Measurements from ENCODE around the gene C19orf53. TPM values are rescaled to one million over a fixed set of nuclear protein-coding genes. Genes with fewer than 3 reads are reported as not detected.

C19orf53 gene
- total RNA-seq, 1 donor from 2014 or later: 71.2 TPM

DNA sequence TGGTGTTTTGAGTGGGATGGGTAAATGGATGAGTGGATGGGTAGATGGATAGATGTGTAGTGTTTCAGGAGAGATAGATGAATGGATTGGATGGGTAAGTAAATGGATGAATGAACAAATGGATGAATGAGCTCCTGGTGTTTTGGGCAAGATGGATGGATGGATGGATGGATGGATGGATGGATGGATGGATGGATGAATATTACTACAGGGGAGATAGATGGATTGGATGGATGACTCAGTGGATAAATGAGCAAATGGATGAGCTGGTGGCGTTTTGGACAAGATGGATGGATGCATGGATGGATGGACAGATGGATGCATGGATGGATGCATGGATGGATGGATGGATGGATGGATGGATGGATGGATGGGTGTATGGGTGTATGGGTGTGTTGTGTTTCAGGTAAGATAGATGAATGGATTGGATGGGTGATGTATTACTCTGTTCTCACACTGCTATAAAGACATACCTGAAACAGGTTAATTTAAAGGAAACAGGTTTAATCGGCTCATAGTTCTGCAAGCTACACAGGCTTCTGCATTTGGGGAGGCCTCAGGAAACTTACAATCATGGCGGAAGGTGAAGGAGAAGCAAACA, 33.3 kb downstream of the C19orf53 start:
- H3K27ac Mint-ChIP-seq (ENCODE audit: unreplicated experiment): no peak overlapping the region
- H3K27me3 Mint-ChIP-seq (ENCODE audit: low read depth): no peaks in the 10 kb centered on the region
- DNase-seq (ENCODE audit: low spot score): no peak
- TF ChIP-seq, protein P1, sequence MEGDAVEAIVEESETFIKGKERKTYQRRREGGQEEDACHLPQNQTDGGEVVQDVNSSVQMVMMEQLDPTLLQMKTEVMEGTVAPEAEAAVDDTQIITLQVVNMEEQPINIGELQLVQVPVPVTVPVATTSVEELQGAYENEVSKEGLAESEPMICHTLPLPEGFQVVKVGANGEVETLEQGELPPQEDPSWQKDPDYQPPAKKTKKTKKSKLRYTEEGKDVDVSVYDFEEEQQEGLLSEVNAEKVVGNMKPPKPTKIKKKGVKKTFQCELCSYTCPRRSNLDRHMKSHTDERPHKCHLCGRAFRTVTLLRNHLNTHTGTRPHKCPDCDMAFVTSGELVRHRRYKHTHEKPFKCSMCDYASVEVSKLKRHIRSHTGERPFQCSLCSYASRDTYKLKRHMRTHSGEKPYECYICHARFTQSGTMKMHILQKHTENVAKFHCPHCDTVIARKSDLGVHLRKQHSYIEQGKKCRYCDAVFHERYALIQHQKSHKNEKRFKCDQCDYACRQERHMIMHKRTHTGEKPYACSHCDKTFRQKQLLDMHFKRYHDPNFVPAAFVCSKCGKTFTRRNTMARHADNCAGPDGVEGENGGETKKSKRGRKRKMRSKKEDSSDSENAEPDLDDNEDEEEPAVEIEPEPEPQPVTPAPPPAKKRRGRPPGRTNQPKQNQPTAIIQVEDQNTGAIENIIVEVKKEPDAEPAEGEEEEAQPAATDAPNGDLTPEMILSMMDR (IDR thresholded peaks at IDR 0.05): no peak
- H3K4me1 Mint-ChIP-seq (ENCODE audit: low read depth): no peaks in the 10 kb centered on the region
- no peaks in the 10 kb centered on the region for H3K9me3 Mint-ChIP-seq (ENCODE audit: low read depth)
- H3K36me3 Mint-ChIP-seq (ENCODE audit: low read depth): peaks cover 7% of the 10 kb centered on the region
- H3K4me3 Mint-ChIP-seq (ENCODE audit: unreplicated experiment): no peak overlapping the region

- H3K4me1 Mint-ChIP-seq (ENCODE audit: low read depth): no peaks in the 10 kb centered on the region
- H3K4me3 Mint-ChIP-seq (ENCODE audit: unreplicated experiment): no peak overlapping the region
- H3K27ac Mint-ChIP-seq (ENCODE audit: unreplicated experiment): no peak overlapping the region
- TF ChIP-seq, protein P1 (IDR thresholded peaks at IDR 0.05): no peak
- H3K9me3 Mint-ChIP-seq (ENCODE audit: low read depth): no peaks in the 10 kb centered on the region
- peak; percentile 91 for DNase-seq (ENCODE audit: low spot score)
- no peaks in the 10 kb centered on the region for H3K27me3 Mint-ChIP-seq (ENCODE audit: low read depth)
- H3K36me3 Mint-ChIP-seq (ENCODE audit: low read depth): peaks cover 14% of the 10 kb centered on the region
These were observed 34.6 kb downstream of the C19orf53 start for GRCh38 chr19:13808856-13809255.

DNA sequence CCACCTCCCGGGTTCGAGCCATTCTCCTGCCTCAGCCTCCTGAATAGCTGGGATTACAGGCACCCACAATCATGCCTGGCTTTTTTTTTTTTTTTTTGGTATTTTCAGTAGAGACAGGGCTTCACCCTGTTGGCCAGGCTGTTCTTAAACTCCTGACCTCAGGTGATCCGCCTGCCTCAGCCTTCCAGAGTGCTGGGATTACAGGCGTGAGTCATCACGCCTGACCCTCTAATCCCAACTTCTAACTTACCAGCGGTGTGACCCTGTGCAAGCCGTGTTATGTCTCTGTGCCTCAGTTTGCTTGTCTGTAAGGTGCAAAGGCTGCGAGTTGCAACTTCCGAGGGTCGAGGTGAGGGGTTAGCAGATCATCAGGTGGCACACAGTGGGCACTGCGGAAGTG, 38.3 kb downstream of the C19orf53 start:
- DNase-seq (ENCODE audit: low spot score): no peak
- no peaks in the 10 kb centered on the region for H3K4me1 Mint-ChIP-seq (ENCODE audit: low read depth)
- no peaks in the 10 kb centered on the region for H3K27me3 Mint-ChIP-seq (ENCODE audit: low read depth)
- H3K9me3 Mint-ChIP-seq (ENCODE audit: low read depth): no peaks in the 10 kb centered on the region
- no peak overlapping the region for H3K27ac Mint-ChIP-seq (ENCODE audit: unreplicated experiment)
- H3K4me3 Mint-ChIP-seq (ENCODE audit: unreplicated experiment): no peak overlapping the region
- TF ChIP-seq, protein P1 (IDR thresholded peaks at IDR 0.05): no peak
- H3K36me3 Mint-ChIP-seq (ENCODE audit: low read depth): peaks cover 13% of the 10 kb centered on the region

DNA sequence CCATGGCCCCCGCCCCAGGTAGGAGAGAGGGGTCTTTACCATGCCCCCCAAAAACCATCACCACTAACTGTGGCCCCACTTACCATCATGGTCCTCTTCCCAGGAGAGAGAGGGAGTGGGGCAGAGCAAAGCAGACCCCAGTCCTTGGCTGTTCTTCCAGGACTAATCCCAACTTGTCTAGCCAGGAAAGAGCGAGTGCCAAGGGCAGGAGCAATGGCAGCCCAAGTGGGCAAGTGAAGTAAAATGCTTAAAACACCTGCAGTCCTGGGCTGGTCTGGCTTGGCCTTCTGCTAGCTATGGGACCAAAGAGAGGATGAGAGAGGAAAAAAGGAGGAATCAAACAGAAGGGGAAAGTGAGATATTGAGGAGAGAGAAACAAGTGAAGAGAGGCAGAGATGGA, 38.9 kb downstream of the C19orf53 start:
- Mint-ChIP-seq H3K27ac (ENCODE audit: unreplicated experiment) (no peak overlapping the region), H3K4me1 (ENCODE audit: low read depth) (no peaks in the 10 kb centered on the region), H3K4me3 (ENCODE audit: unreplicated experiment) (no peak overlapping the region), H3K9me3 (ENCODE audit: low read depth) (no peaks in the 10 kb centered on the region), H3K36me3 (ENCODE audit: low read depth) (peaks cover 13% of the 10 kb centered on the region), H3K27me3 (ENCODE audit: low read depth) (no peaks in the 10 kb centered on the region)
- TF ChIP-seq, protein P1 (IDR thresholded peaks at IDR 0.05): no peak
- no peak for DNase-seq (ENCODE audit: low spot score)

GRCh38 chr19:13814550-13814949, 40.3 kb downstream of the C19orf53 start:
- Mint-ChIP-seq H3K9me3 (ENCODE audit: low read depth) (no peaks in the 10 kb centered on the region), H3K27me3 (ENCODE audit: low read depth) (no peaks in the 10 kb centered on the region), H3K4me1 (ENCODE audit: low read depth) (no peaks in the 10 kb centered on the region), H3K4me3 (ENCODE audit: unreplicated experiment) (no peak overlapping the region), H3K27ac (ENCODE audit: unreplicated experiment) (no peak overlapping the region), H3K36me3 (ENCODE audit: low read depth) (peaks cover 10% of the 10 kb centered on the region)
- DNase-seq (ENCODE audit: low spot score): no peak
- TF ChIP-seq, protein P1 (IDR thresholded peaks at IDR 0.05): no peak

Data from chondrocyte (in vitro differentiated cells).